ENCODE data around the gene CFAP299.
"Not testable (repeated sequence)": the region's sequence is repeated elsewhere in the genome, so short reads cannot be mapped to it uniquely, and the experiment has no call there.

The CFAP299 gene

DNA sequence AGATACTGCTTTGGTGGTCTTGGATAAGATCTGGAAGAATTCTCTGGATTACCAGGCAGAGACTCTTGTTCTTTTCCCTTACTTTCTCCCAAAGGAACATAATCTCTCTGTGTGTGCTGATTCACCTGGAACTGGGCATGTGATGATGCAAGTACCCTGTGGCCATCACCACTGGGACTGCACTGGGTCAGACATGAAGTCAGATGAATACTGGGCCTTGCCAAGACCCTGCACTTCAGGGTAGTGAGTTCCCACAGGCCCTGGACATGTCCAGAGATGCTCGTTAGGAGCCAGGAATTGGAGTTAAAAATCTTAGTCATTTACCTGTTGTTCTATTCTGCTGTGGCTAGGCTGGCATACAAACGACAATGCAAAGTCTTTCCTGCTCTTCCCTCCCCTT is 404.8 kb downstream of the CFAP299 start:
- DNase-seq: no peak

DNA sequence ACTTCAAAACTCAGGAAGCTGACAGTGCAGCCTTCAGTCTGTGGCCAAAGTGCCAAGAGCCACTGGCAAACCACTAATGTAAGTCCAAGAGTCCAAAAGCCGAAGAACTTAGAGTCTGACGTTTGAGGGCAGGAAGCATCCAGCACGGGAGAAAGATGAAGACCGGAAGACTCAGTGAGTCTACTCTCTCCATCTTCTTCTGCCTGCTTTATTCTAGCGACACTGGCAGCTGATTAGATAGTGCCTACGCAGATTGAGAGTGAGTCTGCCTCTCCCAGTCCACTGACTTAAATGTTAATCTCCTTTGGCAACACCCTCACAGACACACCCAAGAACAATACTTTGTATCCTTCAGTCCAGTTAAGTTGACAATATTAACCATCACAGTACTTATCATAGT is 414.0 kb downstream of the CFAP299 start:
- DNase-seq: not testable (repeated sequence)

DNA sequence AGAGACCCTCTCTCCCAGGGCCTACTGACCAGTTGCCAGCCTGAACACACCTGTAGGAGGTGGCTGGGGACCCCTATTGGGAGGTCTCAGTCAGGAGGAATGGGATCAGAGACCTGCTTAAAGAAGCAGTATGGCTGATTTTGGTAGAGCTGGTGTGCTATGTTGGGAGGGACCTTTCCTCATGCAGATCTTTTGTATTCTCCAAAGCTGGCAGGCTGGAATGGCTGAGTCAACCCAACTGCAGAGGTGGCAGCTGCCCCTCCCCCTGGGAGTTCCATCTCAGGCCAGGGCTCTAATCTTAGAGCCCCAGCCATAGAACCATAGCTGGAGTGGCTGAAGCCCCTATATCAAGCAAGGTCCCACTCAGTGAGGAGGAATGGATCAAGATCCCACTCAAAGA is 415.7 kb downstream of the CFAP299 start:
- no peak for DNase-seq

DNA sequence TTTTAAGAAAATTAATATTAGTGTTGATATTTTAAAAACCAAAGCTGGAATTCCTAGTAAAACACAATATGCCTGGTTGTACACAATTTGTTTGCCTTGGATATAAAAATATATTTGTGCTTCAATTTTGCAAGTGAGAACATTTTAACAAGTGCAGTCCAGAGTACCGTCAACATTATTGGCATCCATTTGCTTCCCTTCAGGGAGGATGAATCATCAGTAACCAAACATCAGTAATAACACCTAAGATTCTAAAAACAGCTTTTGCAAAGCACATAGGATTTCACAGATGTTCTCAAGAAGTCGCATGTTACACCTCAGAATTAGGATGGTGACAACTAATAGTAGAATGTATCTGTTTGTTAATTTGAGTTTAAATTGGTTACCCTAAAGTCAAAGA is 432.4 kb downstream of the CFAP299 start:
- DNase-seq: no peak

DNA sequence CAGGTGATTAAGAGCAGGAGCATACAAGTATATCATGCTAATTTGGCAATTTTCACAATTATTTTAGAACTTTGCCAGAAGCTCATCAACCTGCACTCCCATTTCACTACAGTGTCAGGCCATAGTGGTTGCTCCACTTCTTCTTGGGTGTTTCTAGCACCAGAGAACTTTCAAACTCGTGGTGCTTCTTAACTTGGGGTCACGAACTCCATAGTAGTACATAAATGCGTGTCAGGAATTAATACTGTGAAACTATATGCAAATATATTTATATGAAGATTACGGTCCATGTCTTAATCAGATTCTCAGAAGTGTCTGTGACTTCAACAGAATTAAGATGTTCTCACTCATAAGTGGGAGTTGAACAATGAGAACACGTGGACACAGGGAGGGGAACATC is 440.6 kb downstream of the CFAP299 start:
- no peak for DNase-seq

DNA sequence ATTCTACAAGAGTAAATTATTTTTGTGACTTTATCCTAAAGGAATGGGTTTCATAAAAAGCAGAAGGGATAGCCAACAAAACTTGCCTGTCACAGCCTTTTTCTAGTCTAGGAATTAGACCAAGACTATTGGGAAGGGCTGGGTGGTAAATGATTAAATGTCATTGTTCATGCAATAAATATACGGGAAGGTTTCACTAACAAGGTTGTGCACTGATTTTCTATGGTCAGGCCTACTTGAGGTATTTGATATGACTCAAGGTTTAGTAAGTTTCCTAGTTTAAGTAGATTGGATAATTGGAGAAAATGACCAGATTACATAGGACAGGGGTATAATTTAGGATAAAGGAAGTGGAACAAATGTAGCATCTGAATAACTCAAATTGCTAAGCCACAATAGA is 445.9 kb downstream of the CFAP299 start:
- no peak for DNase-seq

DNA sequence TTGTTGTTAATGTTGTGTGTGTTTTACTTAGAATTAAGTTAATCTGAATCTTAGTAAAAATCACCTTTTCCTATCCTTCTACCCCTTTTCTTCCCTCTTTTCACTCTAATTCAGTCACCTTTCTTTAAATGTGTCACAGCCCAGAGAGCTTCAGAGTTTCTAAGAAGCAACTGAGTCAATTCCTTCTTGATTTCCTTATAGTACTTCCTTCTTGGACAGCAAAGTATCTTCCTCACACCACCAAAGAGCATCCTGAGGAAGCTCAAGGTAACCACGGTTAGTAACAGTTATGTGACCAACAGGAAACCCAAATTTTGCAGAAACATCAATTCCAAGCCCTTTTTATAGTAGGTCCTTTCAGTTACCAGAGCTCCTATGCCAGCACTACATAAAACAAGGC is 451.8 kb downstream of the CFAP299 start:
- no peak for DNase-seq

DNA sequence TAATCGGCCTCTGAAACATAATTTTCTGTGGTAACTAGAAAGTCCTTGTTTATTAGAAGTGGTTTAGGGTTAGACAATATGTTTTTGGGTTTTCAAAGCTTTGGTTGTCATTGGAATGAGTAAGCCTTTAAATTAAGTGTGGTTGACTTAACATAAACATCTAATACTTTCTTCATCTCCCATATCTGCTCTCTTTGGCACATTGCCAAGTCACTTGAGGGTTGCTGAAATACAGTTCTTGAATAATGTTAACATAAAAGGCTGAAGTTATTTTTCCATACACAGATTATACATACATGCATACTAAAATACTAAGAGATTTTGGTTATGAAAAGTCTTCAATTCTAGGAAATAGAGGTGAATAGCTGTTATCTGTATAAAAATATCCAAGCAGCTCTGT is 453.3 kb downstream of the CFAP299 start:
- DNase-seq: no peak

DNA sequence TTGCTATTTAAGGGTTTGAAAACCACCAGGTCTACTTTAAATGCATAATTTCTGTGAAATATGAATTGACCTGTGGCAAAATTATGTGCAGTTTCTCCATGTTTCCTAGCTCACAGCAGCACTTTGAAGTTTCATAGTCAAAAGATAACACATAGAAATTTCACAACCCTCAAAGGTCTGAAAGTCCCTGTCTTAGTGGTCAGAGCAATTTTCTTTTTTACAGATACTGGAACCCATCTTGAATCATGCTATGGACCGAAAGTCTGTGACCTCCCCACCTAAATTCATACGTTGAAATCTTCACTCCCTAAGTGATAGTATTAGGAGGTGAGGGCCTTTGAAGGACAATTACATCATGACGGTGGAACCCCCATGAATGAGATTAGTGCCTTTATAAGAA is 454.6 kb downstream of the CFAP299 start:
- DNase-seq: no peak

DNA sequence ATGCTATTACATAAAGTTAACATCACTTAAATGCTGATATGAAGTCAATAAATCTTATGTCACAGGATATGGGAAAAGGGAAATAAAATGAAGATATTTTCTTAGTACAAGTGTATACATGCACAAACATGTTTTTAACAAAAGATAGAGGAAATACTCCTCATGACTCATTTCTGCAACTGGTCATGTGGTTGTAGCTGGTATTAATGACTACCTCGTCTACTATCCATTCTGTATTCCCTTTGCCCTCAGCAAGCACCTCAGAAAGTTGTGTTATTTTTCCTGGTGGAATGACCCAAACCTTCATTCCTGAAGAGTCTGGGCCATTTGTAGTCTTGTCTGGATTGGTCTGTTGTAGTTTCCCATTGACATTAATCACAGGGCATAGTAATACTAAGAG is 458.1 kb downstream of the CFAP299 start:
- not testable (repeated sequence) for DNase-seq

DNA sequence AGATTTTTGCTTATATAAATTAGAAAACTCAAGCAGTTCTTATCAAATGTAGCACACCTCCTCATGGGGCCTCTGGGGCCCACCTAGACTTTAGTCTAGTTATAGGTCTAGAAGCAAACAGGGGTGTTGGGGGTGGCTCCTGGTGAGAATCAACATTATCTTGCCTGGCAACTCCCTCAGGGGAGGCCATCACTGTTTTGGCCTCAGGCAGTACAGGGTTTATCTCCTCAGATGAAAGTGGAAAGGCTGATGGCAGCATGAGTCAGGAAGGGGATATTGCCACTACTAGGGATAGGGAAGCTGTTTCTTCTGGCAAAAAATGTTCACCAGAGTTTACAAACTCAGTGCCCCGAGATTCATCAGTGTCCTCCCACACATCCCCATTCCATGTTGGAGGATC is 462.6 kb downstream of the CFAP299 start:
- DNase-seq: no peak

DNA sequence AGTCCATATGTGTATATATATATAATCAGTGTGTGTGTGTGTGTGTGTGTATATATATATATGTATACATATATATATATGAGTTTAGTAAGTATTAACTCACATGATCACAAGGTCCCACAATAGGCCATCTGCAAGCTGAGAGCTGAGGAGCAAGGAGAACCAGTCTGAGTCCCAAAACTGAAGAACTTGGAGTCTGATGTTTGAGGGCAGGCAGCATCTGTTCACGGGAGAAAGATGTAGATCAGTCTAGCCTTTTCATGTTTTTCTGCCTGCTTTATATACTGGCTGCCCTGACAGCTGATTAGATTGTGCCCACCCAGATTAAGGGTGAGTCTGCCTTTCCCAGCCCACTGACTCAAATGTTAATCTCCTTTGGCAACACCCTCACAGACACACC is 465.2 kb downstream of the CFAP299 start:
- DNase-seq: not testable (repeated sequence)

DNA sequence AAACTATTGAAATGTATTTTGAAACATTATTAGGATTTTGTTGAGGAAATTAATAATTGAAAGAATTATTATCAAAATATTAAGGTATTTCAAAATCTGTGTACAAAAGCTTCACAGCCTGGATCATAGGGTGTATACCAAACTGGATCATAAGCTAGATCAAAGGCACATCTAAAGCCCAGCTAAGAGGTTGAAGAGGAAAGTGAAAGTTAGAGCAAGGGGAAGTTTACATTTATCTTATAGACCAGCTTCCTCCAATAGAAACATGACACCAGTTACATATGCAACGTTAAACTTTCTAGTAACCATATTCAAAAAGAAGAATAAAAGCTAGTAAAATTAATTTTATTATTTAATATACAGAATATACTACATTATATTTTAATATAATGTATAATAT is 467.8 kb downstream of the CFAP299 start:
- no peak for DNase-seq

DNA sequence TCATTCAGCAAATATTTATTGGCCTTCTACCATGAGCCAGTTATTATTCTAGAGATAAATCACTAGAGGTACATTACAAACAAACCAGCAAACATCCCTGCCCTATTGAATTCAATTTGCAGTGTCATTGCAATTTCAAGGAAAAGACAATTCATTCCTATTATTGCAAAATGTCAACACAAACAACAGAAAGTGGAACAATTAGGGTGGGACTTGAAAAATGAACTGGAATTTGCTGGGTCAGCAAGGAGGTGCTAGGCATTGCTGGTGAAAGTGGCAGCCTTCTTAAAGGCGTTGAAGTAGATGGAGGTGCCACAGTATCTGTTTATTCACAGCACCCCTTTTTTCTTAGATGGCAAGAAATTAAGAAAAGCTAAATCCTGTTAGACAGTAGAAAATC is 470.9 kb downstream of the CFAP299 start:
- DNase-seq: no peak

DNA sequence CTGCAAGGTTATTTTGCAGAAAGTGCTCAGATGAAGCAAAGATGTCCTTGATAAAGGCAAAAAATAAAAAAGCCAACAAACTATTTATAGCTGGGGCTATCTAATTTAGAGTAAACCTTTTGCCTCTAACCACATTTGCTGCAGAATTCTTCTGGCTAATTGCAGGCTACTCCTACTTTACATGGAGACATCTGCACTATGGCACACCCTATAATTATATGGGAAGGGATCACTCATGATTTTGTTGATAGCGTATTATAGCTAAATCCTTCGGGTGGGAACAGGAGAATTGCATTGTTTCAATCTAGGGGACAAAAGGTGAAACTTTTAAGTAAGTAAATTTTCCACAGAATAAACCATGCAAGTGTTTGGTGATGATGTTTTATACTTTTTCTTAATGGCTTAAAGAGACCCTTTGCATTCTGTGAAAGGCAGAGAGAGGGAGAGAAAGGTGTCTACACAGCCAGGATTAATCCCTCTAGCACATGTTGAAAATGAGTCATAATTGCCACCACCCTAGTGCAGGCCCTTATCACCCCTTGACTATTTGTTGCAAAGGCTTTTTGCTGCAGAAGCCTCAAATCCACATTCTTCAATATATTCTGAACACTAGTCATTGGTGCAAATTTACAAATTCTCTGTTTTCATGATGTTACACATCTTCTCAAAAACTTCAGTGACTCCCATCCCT is 473.7 kb downstream of the CFAP299 start:
- DNase-seq: no peak

DNA sequence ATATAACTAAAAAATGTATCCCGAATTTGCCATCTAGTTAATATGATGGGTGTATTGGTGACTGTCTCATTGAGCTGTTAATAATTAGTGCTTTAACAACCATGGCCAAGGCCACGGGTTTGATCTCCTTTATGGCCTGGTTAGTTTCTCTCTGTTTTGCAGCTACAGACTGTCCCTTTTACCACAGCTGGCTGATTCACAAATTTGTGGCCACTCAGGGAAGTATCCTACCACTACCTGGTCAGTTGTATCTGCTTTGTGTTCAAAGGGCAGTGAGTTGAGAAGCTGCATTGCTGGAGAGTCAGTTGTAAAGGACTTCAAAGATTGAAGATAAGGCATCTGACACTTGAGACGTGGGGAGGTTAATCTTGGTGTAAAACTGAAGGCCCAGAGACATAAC is 475.9 kb downstream of the CFAP299 start:
- DNase-seq: no peak

DNA sequence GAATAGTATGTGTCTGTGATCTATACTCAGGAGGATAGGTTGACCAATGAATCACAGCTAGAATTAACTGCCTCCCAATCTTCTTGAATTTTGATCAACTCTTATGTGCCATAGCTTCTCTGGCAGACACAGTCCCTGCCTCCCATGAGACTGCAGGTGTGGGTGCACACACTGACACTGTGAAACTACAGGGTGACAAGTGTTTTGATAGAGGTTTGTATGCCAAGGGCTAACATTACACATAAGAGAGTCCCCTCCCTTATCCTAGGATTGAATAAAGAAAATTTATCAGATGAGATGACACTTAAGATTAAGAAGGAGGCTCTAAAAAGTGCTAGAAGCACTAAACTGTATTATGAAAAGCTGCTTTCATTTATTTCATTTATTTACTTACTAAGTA is 476.6 kb downstream of the CFAP299 start:
- no peak for DNase-seq

DNA sequence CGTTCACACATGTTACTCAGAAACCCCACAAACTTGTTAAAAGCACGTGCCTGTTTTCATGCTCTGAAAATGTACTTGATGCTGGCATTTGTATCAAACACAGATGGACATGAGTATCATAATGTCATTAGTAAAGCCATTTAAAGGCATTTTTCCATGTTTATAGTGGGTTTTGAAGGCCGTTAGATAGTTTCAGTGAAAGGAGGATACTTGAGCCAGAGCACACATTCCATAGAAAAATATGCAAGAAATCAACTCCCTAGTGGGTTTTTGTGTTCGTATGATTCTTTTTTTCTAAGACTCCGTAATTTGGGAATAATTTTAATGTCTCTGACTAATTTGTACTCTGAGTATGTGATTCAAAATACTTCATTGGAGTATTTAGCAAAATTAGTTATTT is 478.7 kb downstream of the CFAP299 start:
- DNase-seq: no peak

DNA sequence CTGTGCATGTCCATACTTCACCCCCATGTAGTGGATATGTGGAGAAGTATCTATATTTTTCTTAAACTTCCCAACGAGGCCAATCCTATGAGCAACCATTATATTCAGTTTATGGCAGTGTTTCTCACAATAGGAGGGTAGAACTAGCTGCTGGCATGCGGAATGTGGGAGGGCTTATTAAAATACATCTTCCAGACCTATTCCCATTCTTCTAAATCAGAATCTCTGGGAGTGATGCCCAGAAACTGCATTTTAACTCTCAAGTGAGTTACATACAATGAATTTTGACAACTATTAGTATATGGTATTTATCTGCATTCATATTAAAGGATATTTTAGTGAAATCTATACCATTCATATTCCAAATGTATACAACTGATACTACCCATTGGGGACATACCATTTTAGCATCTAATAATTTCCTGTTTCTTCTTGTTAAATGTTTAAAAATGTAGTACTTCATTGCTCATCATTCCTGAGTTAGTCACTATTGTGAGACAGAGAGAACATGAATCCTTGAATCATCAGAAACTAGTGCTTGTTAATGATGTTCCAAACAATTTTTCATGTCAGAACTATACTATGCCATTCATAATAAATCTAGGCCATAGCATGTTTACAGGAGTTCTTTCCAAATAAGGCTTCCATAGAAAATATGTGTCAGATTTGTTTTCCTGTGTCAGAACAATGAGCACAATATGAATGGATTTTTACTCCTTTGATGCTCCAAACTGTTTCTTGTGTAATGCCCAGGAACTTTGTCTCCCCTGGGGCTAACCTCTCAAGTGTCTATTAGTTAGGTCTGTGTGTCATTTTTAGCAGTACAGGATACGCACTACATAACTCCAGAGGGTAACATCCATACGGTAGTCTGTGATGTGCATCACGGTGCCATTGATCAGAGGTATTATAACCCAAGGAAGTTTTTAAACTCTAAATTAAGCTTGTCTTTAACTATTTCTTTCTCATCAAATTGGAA is 496.1 kb downstream of the CFAP299 start:
- DNase-seq: no peak

DNA sequence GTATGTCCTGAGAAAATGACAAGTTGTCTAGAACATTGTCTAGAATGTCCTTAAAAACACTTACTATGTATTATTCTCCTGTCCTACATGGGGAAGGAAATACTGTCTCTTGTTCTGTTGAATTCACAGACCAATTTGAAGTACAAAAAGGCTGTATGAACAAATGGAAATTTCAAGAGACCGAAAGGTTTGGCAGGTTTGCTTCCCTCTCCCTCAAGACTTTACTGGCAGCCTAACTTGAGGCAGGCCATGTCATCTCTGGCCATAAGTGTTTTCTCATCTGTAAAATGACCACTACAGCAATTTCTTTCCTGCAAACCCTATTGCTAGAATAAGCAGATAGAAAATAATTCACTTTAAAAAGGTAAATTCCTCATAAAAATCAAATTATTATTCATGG is 503.8 kb downstream of the CFAP299 start:
- no peak for DNase-seq

DNA sequence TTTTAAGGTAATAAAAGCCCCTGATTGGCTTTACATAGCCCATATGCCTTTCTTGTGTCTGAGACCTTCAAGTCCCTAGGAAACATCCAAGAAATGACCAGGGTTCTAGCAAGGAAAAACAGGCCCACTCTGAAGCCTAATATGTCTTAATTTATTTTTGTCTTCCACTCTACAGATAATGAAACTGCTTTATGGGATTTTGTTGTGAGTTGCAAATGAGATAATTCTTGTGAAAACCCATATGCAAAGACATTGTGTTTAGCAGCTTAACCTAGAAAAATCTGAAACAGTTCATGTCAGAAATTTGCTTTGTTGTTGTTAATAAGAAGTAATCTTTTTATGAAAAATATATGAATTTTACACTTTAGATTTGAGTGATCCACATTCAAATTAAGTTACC is 504.3 kb downstream of the CFAP299 start:
- DNase-seq: no peak

DNA sequence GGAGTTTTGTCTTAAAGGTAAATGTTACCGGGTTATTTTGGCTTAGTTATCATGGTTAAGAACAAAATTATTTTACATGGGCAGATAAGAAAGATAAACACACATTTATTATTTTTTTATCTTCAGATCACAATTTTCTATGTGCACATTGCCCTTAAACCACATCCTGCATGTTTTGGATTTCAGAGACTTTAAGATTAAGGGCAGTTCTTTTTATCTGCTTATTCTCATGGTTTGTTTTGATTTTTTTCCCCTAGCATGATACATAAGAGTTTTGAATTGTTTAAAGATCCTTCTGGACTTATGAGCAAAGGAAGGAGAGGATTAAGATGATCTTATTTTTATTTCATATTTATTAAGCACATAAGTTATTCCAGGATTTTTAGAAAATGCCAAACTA is 504.9 kb downstream of the CFAP299 start:
- DNase-seq: no peak

DNA sequence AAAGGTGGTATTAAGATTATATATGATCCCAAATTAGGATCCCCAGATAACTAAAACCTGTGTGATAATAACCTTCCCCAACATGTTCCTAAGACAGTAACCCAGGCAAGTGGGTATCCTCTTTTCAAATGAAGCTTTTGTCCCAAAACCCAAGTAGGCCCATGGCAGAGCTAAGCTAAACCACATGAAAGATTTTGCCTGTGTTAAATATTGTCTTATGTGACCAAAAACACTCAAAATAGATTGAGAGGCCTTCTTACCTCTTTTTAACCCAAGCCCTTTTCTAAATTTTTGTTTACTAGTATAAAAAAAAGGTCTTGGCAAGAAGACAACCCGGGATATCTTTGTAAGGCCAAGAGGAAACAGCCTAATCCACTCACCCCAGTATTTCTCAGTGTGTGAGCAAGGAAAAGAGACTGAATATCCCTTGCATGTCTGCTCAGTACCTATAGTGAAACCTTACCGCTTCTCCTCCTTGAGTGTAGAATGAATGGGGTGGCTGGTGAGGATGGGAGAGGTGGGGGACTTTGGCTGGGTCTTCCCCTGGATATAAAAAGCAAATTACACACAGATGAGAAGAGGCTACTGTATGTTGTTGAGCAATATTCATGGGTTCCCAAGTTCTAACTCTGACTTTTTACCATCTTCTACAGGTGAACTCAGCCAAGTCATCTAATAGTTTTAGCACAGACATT is 506.2 kb downstream of the CFAP299 start:
- no peak for DNase-seq
